ENCODE data around the gene AMN. TPM values are rescaled to one million over a fixed set of nuclear protein-coding genes. Genes with fewer than 3 reads are reported as not detected.

AMN gene
- total RNA-seq, 3 donors from 2014 or later, result 1.7 to 2.2 (median 2.0) TPM

Other genes starting within 250 kb of the AMN start
- 10 to 100 TPM; 76.0 to 91.0 (median 78.1) TPM for gene TRAF3, start 145.2 kb upstream of the AMN start, total RNA-seq
- gene CDC42BPB, start 134.9 kb downstream of the AMN start, total RNA-seq, result 1 to 10 TPM; 2.8 to 6.6 (median 5.1) TPM
- gene LBHD2, start 161.5 kb downstream of the AMN start, total RNA-seq, result not detected
- not detected for gene EXOC3L4, start 172.1 kb downstream of the AMN start, total RNA-seq
- 10 to 100 TPM in 1 of 3 donors, 1 to 10 TPM in 2; 1.4 to 10.4 (median 6.4) TPM for gene TNFAIP2, start 200.8 kb downstream of the AMN start, total RNA-seq